Brain microvascular endothelial cell (primary cell): ENCODE measurements around the gene ABLIM1.

Experiments
- DNase-seq: peaks from one replicate; pipeline ENCODE4 v3.0.0-alpha.2; 2020
- H3K27ac ChIP-seq: fragments of 250-450 bp; sonication (Bioruptor Pico); 2 replicates; pipeline ENCODE4 v1.5.1; 2020; ENCODE audit warnings: mild to moderate bottlenecking, moderate library complexity
- H3K27me3 ChIP-seq: fragments of 250-450 bp; sonication (Bioruptor Pico); replicated peaks from 2 replicates; pipeline ENCODE4 v1.5.1; 2020; ENCODE audit warnings: mild to moderate bottlenecking
- H3K36me3 ChIP-seq: fragments of 250-450 bp; sonication (Bioruptor Pico); replicated peaks from 2 replicates; pipeline ENCODE4 v1.5.1; 2020; ENCODE audit warnings: mild to moderate bottlenecking
- H3K4me3 ChIP-seq: 2 replicates; pipeline ENCODE4 v1.5.1; 2011; ENCODE audit warnings: low read depth, mild to moderate bottlenecking, control low read depth, low read length, moderate library complexity
- in situ Hi-C: cut with HindIII; loops from 2 replicates; pipeline ENCODE4 v1.10.0; 2017; ENCODE audit warnings: low sequenced_read_pairs, low pct_ligation_motif_present
- TF ChIP-seq, protein P1 (sequence below): IDR thresholded peaks from 2 replicates; pipeline ENCODE4 v1.5.1; 2011; ENCODE audit warnings: low read depth, mild to moderate bottlenecking, moderate library complexity, low read length, control low read depth, inconsistent platforms; ENCODE audit errors: missing control alignments

ABLIM1 gene

GRCh38 chr10:114526126-114526503 is 132.0 kb downstream of the ABLIM1 start:
- peak; percentile 30 for DNase-seq
- peak overlapping the region; percentile 23 for H3K27ac ChIP-seq
- H3K4me3 ChIP-seq, result peak overlapping the region; percentile 38
- H3K36me3 ChIP-seq, result no peaks in the 10 kb centered on the region
- TF ChIP-seq, protein P1, sequence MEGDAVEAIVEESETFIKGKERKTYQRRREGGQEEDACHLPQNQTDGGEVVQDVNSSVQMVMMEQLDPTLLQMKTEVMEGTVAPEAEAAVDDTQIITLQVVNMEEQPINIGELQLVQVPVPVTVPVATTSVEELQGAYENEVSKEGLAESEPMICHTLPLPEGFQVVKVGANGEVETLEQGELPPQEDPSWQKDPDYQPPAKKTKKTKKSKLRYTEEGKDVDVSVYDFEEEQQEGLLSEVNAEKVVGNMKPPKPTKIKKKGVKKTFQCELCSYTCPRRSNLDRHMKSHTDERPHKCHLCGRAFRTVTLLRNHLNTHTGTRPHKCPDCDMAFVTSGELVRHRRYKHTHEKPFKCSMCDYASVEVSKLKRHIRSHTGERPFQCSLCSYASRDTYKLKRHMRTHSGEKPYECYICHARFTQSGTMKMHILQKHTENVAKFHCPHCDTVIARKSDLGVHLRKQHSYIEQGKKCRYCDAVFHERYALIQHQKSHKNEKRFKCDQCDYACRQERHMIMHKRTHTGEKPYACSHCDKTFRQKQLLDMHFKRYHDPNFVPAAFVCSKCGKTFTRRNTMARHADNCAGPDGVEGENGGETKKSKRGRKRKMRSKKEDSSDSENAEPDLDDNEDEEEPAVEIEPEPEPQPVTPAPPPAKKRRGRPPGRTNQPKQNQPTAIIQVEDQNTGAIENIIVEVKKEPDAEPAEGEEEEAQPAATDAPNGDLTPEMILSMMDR, result no peak
- H3K27me3 ChIP-seq, result no peaks in the 10 kb centered on the region
- in situ Hi-C loops, result no loop called here

GRCh38 chr10:114525368-114525949 is 132.6 kb downstream of the ABLIM1 start:
- no peak overlapping the region for H3K27ac ChIP-seq
- no peak overlapping the region for H3K4me3 ChIP-seq
- no peaks in the 10 kb centered on the region for H3K36me3 ChIP-seq
- peak; percentile 6 for DNase-seq
- H3K27me3 ChIP-seq, result no peaks in the 10 kb centered on the region
- in situ Hi-C loops, result no loop called here
- TF ChIP-seq, protein P1, result no peak

DNA sequence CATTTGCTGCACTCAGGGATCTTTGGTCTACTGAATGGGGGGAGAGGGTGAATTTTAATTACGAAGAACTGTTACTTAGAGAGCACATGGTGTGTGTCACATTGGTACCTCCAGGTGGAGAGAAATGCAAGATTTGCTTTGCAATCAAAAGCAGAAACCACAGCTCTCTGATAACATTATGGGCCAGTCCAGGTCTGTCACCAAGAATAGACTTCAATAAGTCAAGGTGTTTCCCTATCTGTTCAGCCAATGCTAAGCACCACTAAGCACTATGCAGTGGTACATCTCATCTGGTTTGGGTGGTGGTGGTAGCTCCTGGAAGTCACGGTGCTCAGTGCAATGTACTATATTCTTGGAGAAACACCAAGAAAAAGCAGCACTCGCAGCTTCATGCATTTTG is 134.2 kb downstream of the ABLIM1 start:
- in situ Hi-C loops, result no loop called here
- no peak for DNase-seq
- Histone ChIP-seq H3K27ac (no peak overlapping the region), H3K4me3 (no peak overlapping the region), H3K27me3 (no peaks in the 10 kb centered on the region), H3K36me3 (no peaks in the 10 kb centered on the region)
- TF ChIP-seq, protein P1, result no peak

GRCh38 chr10:114521255-114521654 is 136.8 kb downstream of the ABLIM1 start:
- TF ChIP-seq, protein P1, result no peak
- Histone ChIP-seq H3K4me3 (no peak overlapping the region), H3K27ac (no peak overlapping the region), H3K27me3 (no peaks in the 10 kb centered on the region), H3K36me3 (no peaks in the 10 kb centered on the region)
- in situ Hi-C loops, result no loop called here
- no peak for DNase-seq

GRCh38 chr10:114520453-114520852 is 137.6 kb downstream of the ABLIM1 start:
- in situ Hi-C loops, result no loop called here
- TF ChIP-seq, protein P1, result no peak
- Histone ChIP-seq H3K27ac (no peak overlapping the region), H3K27me3 (no peaks in the 10 kb centered on the region), H3K36me3 (no peaks in the 10 kb centered on the region), H3K4me3 (no peak overlapping the region)
- peak; percentile 80 for DNase-seq

- no peak for DNase-seq
- no peak overlapping the region for H3K4me3 ChIP-seq
- TF ChIP-seq, protein P1, result no peak
- H3K27me3 ChIP-seq, result no peaks in the 10 kb centered on the region
- no peak overlapping the region for H3K27ac ChIP-seq
- no peaks in the 10 kb centered on the region for H3K36me3 ChIP-seq
- in situ Hi-C loops, result no loop called here
These were observed 138.2 kb downstream of the ABLIM1 start for GRCh38 chr10:114519756-114520293.
